HG02610 (cell line): ENCODE results near the gene ACO1.

Experiments
- ATAC-seq: cut with Tn5 transposase; IDR thresholded peaks from one replicate; pipeline ENCODE4 v1.9.1; 2021; ENCODE audit warnings: mild to moderate bottlenecking, moderate library complexity; ENCODE audit not compliant: unreplicated experiment

ACO1 gene

GRCh38 chr9:32486839-32487562, 102.6 kb downstream of the ACO1 start:
- ATAC-seq = no peak

GRCh38 chr9:32487981-32488380, 103.5 kb downstream of the ACO1 start:
- ATAC-seq = no peak

- ATAC-seq = no peak
Observed at GRCh38 chr9:32490601-32491000, 106.2 kb downstream of the ACO1 start.

- no peak for ATAC-seq
Observed at GRCh38 chr9:32497921-32498320, 113.5 kb downstream of the ACO1 start.

- no peak for ATAC-seq
Observed at GRCh38 chr9:32500768-32501167, 116.3 kb downstream of the ACO1 start.

GRCh38 chr9:32501868-32502267, 117.4 kb downstream of the ACO1 start:
- ATAC-seq = no peak

- no peak for ATAC-seq
Observed at GRCh38 chr9:32502464-32502863, 118.0 kb downstream of the ACO1 start.

- ATAC-seq = no peak
Observed at GRCh38 chr9:32503008-32503407, 118.6 kb downstream of the ACO1 start.
